Heart right ventricle (tissue), 16 donors: Measurements from ENCODE around the gene RAD51B. TPM values are rescaled to one million over a fixed set of nuclear protein-coding genes. Genes with fewer than 3 reads are reported as not detected.
A peak's percentile ranks its signal among the peaks of the same experiment; 100 is the strongest.
"Not testable (repeated sequence)": the region's sequence is repeated elsewhere in the genome, so short reads cannot be mapped to it uniquely, and the experiment has no call there.

Experiments
- ATAC-seq, 8 donors: fragments of 200-7000 bp; cut with Tn5 transposase; one replicate each; pipeline ENCODE4 v1.9.1; 2020; ENCODE audit warnings: mild to moderate bottlenecking in 8 of 8, moderate library complexity in 8 of 8, moderate number of reproducible peaks in 1 of 8
- DNase-seq, 2 donors: peaks; one replicate each; pipeline ENCODE4 v3.0.0-alpha.2; 2020
- H3K27ac ChIP-seq, 10 donors: fragments of 200-600 bp; sonication (generic) in 2 of 10; one replicate each; pipeline versions ENCODE4 v1.5.0 to v1.8.0; 2020 to 2022; ENCODE audit warnings: mild to moderate bottlenecking in 3 of 10
- H3K27me3 ChIP-seq, 7 donors: fragments of 200-600 bp; one replicate each; pipeline ENCODE4 v1.8.0; 2021 to 2022; ENCODE audit warnings: mild to moderate bottlenecking in 2 of 7
- H3K36me3 ChIP-seq, 9 donors: fragments of 200-600 bp; sonication (generic) in 1 of 9; one replicate each; pipeline versions ENCODE4 v1.5.0 to v1.8.0; 2020 to 2022; ENCODE audit warnings: mild to moderate bottlenecking in 2 of 9
- H3K4me1 ChIP-seq, 9 donors: fragments of 200-600 bp; sonication (generic) in 1 of 9; one replicate each; pipeline versions ENCODE4 v1.5.0 to v1.8.0; 2020 to 2022; ENCODE audit warnings: mild to moderate bottlenecking in 4 of 9
- H3K4me3 ChIP-seq, 10 donors: fragments of 200-600 bp; sonication (generic) in 2 of 10; one replicate each; pipeline versions ENCODE4 v1.5.0 to v1.8.0; 2020 to 2022; ENCODE audit warnings: mild to moderate bottlenecking in 7 of 10, moderate library complexity in 2 of 10
- H3K9me3 ChIP-seq, 11 donors: fragments of 200-600 bp in 10 of 11; sonication (generic) in 2 of 11; one replicate each; pipeline versions ENCODE4 v1.5.0 to v1.8.0; 2013 to 2022; ENCODE audit warnings: mild to moderate bottlenecking in 2 of 11, control low read depth in 1 of 11, moderate library complexity in 1 of 11
- WGBS, 2 donors: extraction: QIAGEN DNeasy Blood & Tissue Kit; methylation state at CpG; one replicate each; pipeline ENCODE4 v1.1.7; 2013; ENCODE audit warnings: inconsistent platforms in 1 of 2; 5-methylcytosine and 5-hydroxymethylcytosine counted together
- intact Hi-C, 10 donors: fragments of 100-400 bp; cut with DNase I; formaldehyde crosslinking; loops; one replicate each; pipeline versions ENCODE4 v1.11.1 to v1.14.2; 2022
- polyA plus RNA-seq, 2 donors: library from polyadenylated mRNA; stranded (reverse); fragments of 200-250 nt; gene quantifications; one replicate each; pipeline ENCODE4 v1.2.3, GENCODE V29; 2013
- total RNA-seq, 10 donors: library from RNA; stranded (reverse); fragmentation: NEBNext Ultra II Directional in 3 of 10; extraction: Animal tissue kit (Norgen Biotek cat#: 25700) in 3 of 10; gene quantifications; one replicate each; pipeline versions ENCODE4 v1.2.1 to v1.2.4, GENCODE V29; 2021 to 2023
- TF ChIP-seq, protein P1 (sequence below), 9 donors: fragments of 200-600 bp; sonication (generic) in 2 of 9; IDR thresholded peaks; one replicate each; pipeline versions ENCODE4 v1.5.0 to v1.8.0; 2021 to 2022; ENCODE audit warnings: antibody characterized with exemption in 9 of 9, mild to moderate bottlenecking in 5 of 9, moderate library complexity in 1 of 9
- donor health status: Arrhythmogenic right ventricular cardiomyopathy.
- donor health status: ischemic (EF 13 %, LVEDD 7.1; RV severe dilation, severe dysfunction).
- donor health status: healthy with polysubstance abuse.
- donor health status: DM: no; HTN: yes; CAD: no.
- donor health status: DM: no; HTN: no; CAD: no.
- donor health status: ischemic (EF 25% LVEDD 6.9; RV normal size, moderate dysfunction).
- donor health status: ischemic (EF 25% LVEDD 5.7; RV mildly dilated, moderate dysfunction).
- donor health status: healthy.
- donor health status: DM: yes; HTN: yes; CAD: no.
- donor health status: Ischemic cardiomyopathy.
- donor health status: ischemic (EF 35%, LVEDD 5.7; RV mildly dilated, moderate dysfunction).
- donor health status: nonischemic (EF 11% LVEDD 7.7; RV severe dilation, severe dysfunction).
- donor health status: DM: yes; HTN: yes; CAD: no.
- donor health status: PGD.
- donor health status: ischemic (EF 29% LVEDD 5.4; RV normal size, mild dysfunction).
- donor health status: nonischemic (EF 23%, LVEDD 6.1; RV moderate dilation, normal function).

The RAD51B gene
- total and polyA plus RNA-seq, 12 donors, result 0.88 to 8.6 (median 3.5) TPM

DNA sequence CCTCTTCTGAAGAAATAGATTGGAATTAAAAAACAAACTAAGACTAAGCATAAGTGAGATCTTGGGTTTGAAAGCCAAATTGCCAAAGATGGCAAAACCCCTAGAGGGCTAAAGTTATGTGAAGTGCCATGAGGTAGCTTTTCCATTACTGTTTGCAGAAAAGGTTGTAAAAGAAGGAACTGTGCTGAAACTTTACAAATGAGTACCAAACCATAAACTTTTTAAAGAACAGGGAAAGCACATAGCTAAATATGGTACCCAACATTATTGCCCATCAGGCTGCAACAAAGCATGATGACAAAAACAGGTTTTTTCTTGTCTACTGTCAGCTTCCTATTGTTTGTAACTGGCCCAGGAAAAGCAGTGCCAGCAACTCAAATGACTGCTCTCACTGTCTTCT lies 224.2 kb downstream of the RAD51B start:
- intact Hi-C loops, result no loop called here
- peaks cover 0 to 3% (median 0%) of the 10 kb centered on the region in 11 donors for H3K9me3 ChIP-seq
- no peaks in the 10 kb centered on the region for H3K36me3 ChIP-seq
- peaks cover 0 to 22% (median 0%) of the 10 kb centered on the region in 9 donors for H3K4me1 ChIP-seq
- DNase-seq (no peak), ATAC-seq (no peak)
- H3K27me3 ChIP-seq, result no peaks in the 10 kb centered on the region
- no peak overlapping the region for H3K4me3 ChIP-seq
- peak overlapping the region in 2 of 10 donors; percentile 40 to 48 for H3K27ac ChIP-seq
- TF ChIP-seq, protein P1, sequence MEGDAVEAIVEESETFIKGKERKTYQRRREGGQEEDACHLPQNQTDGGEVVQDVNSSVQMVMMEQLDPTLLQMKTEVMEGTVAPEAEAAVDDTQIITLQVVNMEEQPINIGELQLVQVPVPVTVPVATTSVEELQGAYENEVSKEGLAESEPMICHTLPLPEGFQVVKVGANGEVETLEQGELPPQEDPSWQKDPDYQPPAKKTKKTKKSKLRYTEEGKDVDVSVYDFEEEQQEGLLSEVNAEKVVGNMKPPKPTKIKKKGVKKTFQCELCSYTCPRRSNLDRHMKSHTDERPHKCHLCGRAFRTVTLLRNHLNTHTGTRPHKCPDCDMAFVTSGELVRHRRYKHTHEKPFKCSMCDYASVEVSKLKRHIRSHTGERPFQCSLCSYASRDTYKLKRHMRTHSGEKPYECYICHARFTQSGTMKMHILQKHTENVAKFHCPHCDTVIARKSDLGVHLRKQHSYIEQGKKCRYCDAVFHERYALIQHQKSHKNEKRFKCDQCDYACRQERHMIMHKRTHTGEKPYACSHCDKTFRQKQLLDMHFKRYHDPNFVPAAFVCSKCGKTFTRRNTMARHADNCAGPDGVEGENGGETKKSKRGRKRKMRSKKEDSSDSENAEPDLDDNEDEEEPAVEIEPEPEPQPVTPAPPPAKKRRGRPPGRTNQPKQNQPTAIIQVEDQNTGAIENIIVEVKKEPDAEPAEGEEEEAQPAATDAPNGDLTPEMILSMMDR (IDR thresholded peaks at IDR 0.05), result no peak

DNA sequence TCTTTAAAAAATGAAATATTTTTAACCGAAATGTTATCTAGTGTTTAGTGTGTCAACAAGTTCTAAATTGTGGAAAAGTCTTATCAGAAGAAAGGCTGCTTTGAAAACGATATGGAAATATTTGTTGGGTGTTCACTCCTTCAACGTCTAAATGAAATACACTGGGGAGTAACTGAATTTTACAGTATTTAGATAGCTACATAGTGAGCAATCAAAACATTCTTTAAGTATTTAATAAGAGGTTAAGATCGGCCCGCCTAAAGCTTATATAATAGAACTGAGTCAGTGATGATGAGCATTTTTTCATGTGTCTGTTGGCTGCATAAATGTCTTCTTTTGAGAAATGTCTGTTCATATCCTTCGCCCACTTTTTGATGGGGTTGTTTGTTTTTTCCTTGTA lies 228.3 kb downstream of the RAD51B start:
- Histone ChIP-seq H3K4me1 (peaks cover 0 to 22% (median 0%) of the 10 kb centered on the region in 9 donors), H3K27me3 (no peaks in the 10 kb centered on the region), H3K27ac (no peak overlapping the region), H3K4me3 (no peak overlapping the region), H3K9me3 (peaks cover 0 to 6% (median 0%) of the 10 kb centered on the region in 11 donors), H3K36me3 (no peaks in the 10 kb centered on the region)
- TF ChIP-seq, protein P1 (IDR thresholded peaks at IDR 0.05), result no peak
- 63 to 74% methylated on average over 6 of the region's 6 CpGs for WGBS, 2 donors
- DNase-seq (no peak), ATAC-seq (no peak)
- intact Hi-C loops, result no loop called here

DNA sequence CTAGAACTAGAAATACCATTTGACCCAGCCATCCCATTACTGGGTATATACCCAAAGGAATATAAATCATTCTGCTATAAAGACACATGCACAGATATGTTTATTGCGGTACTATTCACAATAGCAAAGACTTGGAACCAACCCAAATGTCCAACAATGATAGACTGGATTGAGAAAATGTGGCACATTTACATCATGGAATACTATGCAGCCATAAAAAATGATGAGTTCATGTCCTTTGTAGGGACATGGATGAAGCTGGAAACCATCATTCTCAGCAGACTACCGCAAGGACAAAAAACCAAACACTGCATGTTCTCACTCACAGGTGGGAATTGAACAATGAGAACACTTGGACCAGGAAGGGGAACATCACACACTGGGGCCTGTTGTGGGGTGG lies 229.2 kb downstream of the RAD51B start:
- ATAC-seq, H3K9me3 ChIP-seq, H3K4me3 ChIP-seq, DNase-seq, H3K27ac ChIP-seq, intact Hi-C loops, H3K36me3 ChIP-seq, H3K27me3 ChIP-seq: not testable (repeated sequence)
- peaks cover 0 to 18% (median 0%) of the 10 kb centered on the region in 9 donors for H3K4me1 ChIP-seq
- WGBS, 2 donors, result 100% methylated on average over 1 to 2 of the region's 2 CpGs

DNA sequence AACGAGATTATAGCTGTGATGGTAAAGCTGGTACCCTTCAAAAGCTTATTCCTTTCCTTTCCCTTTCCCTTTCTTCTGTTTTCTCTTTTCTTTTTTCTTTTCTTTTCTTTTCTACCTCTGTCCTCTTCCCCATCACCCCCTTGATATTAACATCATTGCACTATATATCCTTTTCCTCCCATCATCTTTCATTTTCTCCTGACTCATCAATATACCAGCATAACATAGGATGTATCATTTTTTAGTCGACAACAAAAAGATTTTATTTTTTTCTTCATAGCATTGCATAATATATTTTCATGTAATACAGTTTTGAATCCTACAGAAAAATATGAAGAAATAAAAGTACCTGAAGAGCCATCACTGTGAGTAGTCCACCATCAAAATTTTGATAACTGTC lies 230.6 kb downstream of the RAD51B start:
- TF ChIP-seq, protein P1 (IDR thresholded peaks at IDR 0.05), result no peak
- Histone ChIP-seq H3K36me3 (no peaks in the 10 kb centered on the region), H3K27ac (no peak overlapping the region), H3K27me3 (no peaks in the 10 kb centered on the region), H3K4me3 (no peak overlapping the region), H3K9me3 (peaks cover 0 to 6% (median 0%) of the 10 kb centered on the region in 11 donors), H3K4me1 (peaks cover 0 to 11% (median 0%) of the 10 kb centered on the region in 9 donors)
- intact Hi-C loops, result no loop called here
- DNase-seq, result no peak
- ATAC-seq, result no peak
- WGBS, 2 donors, result 92 to 99% methylated on average over 2 of the region's 2 CpGs

DNA sequence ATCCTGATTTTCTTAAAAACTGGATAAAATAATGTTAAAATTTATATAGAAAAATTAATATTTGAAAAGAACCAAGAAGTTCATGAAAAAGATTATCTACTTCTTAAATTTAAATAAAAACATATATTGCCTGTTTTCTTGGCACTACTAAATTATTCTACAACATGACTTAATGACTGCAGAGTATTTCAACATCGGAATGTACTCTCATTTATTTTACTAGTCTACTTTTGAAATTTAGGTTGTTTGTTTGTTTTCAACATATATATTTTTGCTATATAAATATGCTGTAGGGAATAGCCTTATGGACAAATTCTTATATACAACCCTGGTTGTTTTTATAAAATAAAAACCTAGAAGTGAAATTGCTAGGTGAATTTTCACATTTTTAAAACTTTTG lies 231.6 kb downstream of the RAD51B start:
- Histone ChIP-seq H3K36me3 (no peaks in the 10 kb centered on the region), H3K27me3 (no peaks in the 10 kb centered on the region), H3K27ac (no peak overlapping the region), H3K4me1 (peaks cover 0 to under 1% (median 0%) of the 10 kb centered on the region in 9 donors), H3K9me3 (peaks cover 0 to 6% (median 0%) of the 10 kb centered on the region in 11 donors), H3K4me3 (no peak overlapping the region)
- no peak for ATAC-seq
- TF ChIP-seq, protein P1 (IDR thresholded peaks at IDR 0.05), result no peak
- intact Hi-C loops, result no loop called here
- no peak for DNase-seq
- 96 to 98% methylated on average over 1 of the region's 1 CpG for WGBS, 2 donors
